Neutrophil (primary cell): Measurements from ENCODE around the gene ADM5.

Experiments
- H3K27ac ChIP-seq: fragments of 200-600 bp; sonication (generic); 2 replicates; pipeline ENCODE4 v1.5.1; 2016; ENCODE audit warnings: mild to moderate bottlenecking, moderate library complexity
- H3K27me3 ChIP-seq: fragments of 200-600 bp; sonication (generic); 2 replicates; pipeline ENCODE4 v1.6.0; 2016; ENCODE audit warnings: mild to moderate bottlenecking
- H3K36me3 ChIP-seq: fragments of 200-600 bp; sonication (generic); 2 replicates; pipeline ENCODE4 v1.5.1; 2017
- H3K4me1 ChIP-seq, 2 experiments: fragments of 200-600 bp in 1 of 2; sonication (generic) in 1 of 2; 1 replicate in 1 of 2; 2 replicates in 1 of 2; pipeline versions ENCODE4 v1.5.1 to v1.6.1; 2013 to 2016; ENCODE audit warnings: low read depth in 1 of 2, low read length in 1 of 2, mild to moderate bottlenecking in 1 of 2, moderate library complexity in 1 of 2; ENCODE audit not compliant: control insufficient read depth in 1 of 2, insufficient read depth in 1 of 2
- H3K4me3 ChIP-seq, 2 experiments: fragments of 200-600 bp in 1 of 2; sonication (generic) in 1 of 2; 1 replicate in 1 of 2; 2 replicates in 1 of 2; pipeline ENCODE4 v1.5.1; 2013 to 2016; ENCODE audit warnings: low read depth in 1 of 2, low read length in 1 of 2, mild to moderate bottlenecking in 1 of 2, moderate library complexity in 1 of 2
- H3K9me3 ChIP-seq: fragments of 200-600 bp; sonication (generic); 2 replicates; pipeline ENCODE4 v1.5.1; 2016
- CTCF ChIP-seq: fragments of 200-600 bp; sonication (generic); IDR thresholded peaks from 2 replicates; pipeline ENCODE4 v1.5.1; 2016; ENCODE audit warnings: antibody characterized with exemption

The ADM5 gene

GRCh38 chr19:49684983-49685553 lies 4.3 kb upstream of the ADM5 start:
- Histone ChIP-seq H3K4me1 (peaks cover 6% of the 10 kb centered on the region in 2 experiments), H3K27ac (no peak overlapping the region), H3K4me3 (no peak overlapping the region), H3K36me3 (peaks cover 24% of the 10 kb centered on the region), H3K27me3 (peaks cover 19% of the 10 kb centered on the region), H3K9me3 (no peaks in the 10 kb centered on the region)
- no peak for TF ChIP-seq CTCF

DNA sequence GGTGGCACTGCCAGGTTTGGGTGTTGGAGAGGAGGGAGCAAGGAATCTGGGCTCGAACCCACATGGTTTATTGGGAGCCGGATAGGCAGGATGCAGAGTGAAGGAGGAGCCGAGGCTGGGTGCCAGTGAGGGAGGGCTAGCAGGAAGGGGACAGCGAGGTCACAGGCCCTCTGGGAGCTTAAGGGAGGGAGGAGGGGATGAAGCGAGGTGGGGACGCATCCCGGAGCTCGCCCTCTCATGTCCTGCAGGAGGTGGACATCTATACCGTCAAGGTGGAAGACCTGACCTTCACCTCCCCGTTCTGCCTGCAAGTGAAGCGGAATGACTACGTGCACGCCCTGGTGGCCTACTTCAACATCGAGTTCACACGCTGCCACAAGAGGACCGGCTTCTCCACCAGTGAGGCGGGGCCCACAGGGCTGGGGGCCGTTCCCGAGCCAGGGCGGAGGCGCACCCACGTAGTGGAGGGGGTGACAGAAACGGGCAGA lies 3.5 kb upstream of the ADM5 start:
- no peaks in the 10 kb centered on the region for H3K9me3 ChIP-seq
- H3K4me3 ChIP-seq: no peak overlapping the region
- H3K36me3 ChIP-seq: peaks cover 24% of the 10 kb centered on the region
- H3K27ac ChIP-seq: no peak overlapping the region
- TF ChIP-seq CTCF: no peak
- peaks cover 1 to 8% of the 10 kb centered on the region in 2 experiments for H3K4me1 ChIP-seq
- H3K27me3 ChIP-seq: peaks cover 27% of the 10 kb centered on the region

DNA sequence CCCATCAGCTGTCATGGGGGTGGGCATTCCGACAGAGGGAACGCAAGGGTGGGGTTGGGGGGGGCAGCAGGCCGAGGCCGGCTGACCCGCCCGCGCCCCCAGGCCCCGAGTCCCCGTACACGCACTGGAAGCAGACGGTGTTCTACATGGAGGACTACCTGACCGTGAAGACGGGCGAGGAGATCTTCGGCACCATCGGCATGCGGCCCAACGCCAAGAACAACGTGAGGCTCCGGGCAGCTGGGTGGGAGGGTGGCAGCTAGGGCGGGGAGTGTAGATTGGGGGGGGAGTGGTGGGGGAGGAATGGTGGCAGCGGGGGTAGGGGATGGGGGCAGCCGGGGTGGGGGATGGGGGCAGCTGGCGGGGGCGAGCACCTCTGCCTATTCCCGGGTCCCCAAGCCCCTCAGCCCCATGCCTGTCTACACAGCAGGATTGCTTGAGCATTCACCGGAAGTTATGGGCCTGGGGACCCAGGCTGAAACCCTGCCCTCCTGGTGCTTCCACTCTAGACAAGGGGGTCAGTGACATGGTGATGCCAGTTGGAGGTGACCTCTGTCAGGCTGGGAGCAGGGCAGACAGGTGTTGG lies 2.8 kb upstream of the ADM5 start:
- peaks cover 34% of the 10 kb centered on the region for H3K27me3 ChIP-seq
- no peak overlapping the region for H3K4me3 ChIP-seq
- no peaks in the 10 kb centered on the region for H3K9me3 ChIP-seq
- peaks cover 4 to 13% of the 10 kb centered on the region in 2 experiments for H3K4me1 ChIP-seq
- no peak for TF ChIP-seq CTCF
- H3K36me3 ChIP-seq: peaks cover 24% of the 10 kb centered on the region
- no peak overlapping the region for H3K27ac ChIP-seq

GRCh38 chr19:49687150-49687549 lies 2.2 kb upstream of the ADM5 start:
- Histone ChIP-seq H3K4me3 (no peak overlapping the region), H3K9me3 (no peaks in the 10 kb centered on the region), H3K27ac (no peak overlapping the region), H3K4me1 (peaks cover 4 to 13% of the 10 kb centered on the region in 2 experiments), H3K36me3 (peaks cover 24% of the 10 kb centered on the region), H3K27me3 (peaks cover 40% of the 10 kb centered on the region)
- TF ChIP-seq CTCF: no peak

DNA sequence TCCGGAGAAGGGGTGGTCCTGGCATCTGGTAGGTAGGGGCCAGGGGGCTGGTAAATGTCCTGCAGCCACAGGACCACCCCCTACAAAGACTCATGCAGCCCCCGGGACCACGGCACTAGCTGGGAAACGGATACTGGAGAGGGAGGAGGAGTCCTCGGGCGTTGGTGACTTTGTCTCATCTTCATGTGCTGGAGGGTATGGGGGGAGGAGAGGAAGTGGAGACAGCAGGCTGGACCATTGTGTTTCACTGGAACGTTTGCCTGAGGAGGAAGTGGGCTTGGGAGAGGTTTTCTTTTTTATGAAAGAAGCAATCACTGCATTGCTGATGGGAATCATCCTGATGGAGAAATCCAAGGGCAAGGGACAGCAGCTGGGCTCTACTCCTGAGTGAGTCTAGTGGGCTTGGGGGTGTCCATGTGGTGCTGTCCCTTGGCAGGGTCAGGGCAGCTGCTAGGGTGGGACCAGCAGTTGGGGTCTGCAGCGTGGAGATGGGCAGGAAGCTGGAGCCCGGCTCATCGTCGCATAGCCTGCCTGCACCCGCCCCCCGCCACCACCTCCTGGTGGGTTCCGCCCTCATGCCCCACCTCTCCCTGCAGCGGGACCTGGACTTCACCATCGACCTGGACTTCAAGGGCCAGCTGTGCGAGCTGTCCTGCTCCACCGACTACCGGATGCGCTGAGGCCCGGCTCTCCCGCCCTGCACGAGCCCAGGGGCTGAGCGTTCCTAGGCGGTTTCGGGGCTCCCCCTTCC lies 1.7 kb upstream of the ADM5 start:
- Histone ChIP-seq H3K36me3 (peaks cover 24% of the 10 kb centered on the region), H3K9me3 (no peaks in the 10 kb centered on the region), H3K4me3 (no peak overlapping the region), H3K27ac (no peak overlapping the region), H3K27me3 (peaks cover 46% of the 10 kb centered on the region), H3K4me1 (peaks cover 4 to 13% of the 10 kb centered on the region in 2 experiments)
- no peak for TF ChIP-seq CTCF
